HEK293 (cell line): ENCODE data around the gene ANKFN1.

ENCODE experiments used
- CTCF ChIA-PET: fragments of 350-600 bp; formaldehyde crosslinking; extraction: SDS; loops from one replicate; lab custom pipeline; 2021; ENCODE audit warnings: antibody characterized with exemption; lab: Yijun Ruan, JAX
- POLR2A ChIA-PET: fragments of 300-600 bp; formaldehyde crosslinking; extraction: SDS; loops from one replicate; lab custom pipeline; 2020; ENCODE audit warnings: antibody characterized with exemption, inconsistent platforms; lab: Yijun Ruan, JAX
- H3K27ac ChIP-seq: fragments of 200-500 bp; sonication (Bioruptor generic); 2 replicates; pipeline ENCODE4 v1.5.1; 2014; ENCODE audit warnings: low read depth, low read length, control low read depth, inconsistent platforms; ENCODE audit errors: extremely low read depth
- H3K36me3 ChIP-seq, 2 experiments: fragments of 200-500 bp in 1 of 2; sonication (Bioruptor generic) in 1 of 2; 1 replicate in 1 of 2; 2 replicates in 1 of 2; pipeline ENCODE4 v1.5.1; 2014 to 2017; ENCODE audit warnings: inconsistent platforms in 2 of 2, low read length in 2 of 2; ENCODE audit not compliant: control insufficient read depth in 2 of 2, insufficient read depth in 1 of 2
- H3K4me1 ChIP-seq: fragments of 200-500 bp; sonication (Bioruptor generic); 2 replicates; pipeline ENCODE4 v1.5.1; 2014; ENCODE audit warnings: mild to moderate bottlenecking, low read length, inconsistent platforms; ENCODE audit not compliant: control insufficient read depth, insufficient read depth
- H3K4me3 ChIP-seq: 2 replicates; pipeline ENCODE4 v1.5.1; 2011; ENCODE audit warnings: low read depth, mild to moderate bottlenecking, control low read depth, low read length, moderate library complexity
- H3K9me3 ChIP-seq: fragments of 200-500 bp; sonication (Bioruptor generic); 2 replicates; pipeline ENCODE4 v1.5.1; 2014; ENCODE audit warnings: low read depth, low read length, inconsistent platforms; ENCODE audit not compliant: control insufficient read depth, insufficient read depth
- KLF1 ChIP-seq: fragments of 450-650 bp; formaldehyde crosslinking; IDR thresholded peaks from 2 replicates; pipeline ENCODE4 v1.5.1; 2016; ENCODE audit warnings: missing biosample characterization, missing genetic modification characterization
- KLF16 ChIP-seq: fragments of 450-650 bp; formaldehyde crosslinking; IDR thresholded peaks from 2 replicates; pipeline ENCODE4 v1.5.1; 2017; ENCODE audit warnings: missing biosample characterization, missing genetic modification characterization
- SCRT1 ChIP-seq: fragments of 450-650 bp; formaldehyde crosslinking; IDR thresholded peaks from 2 replicates; pipeline ENCODE4 v1.5.1; 2016; ENCODE audit warnings: missing biosample characterization, missing genetic modification characterization, borderline replicate concordance
- ZBTB7A ChIP-seq: fragments of 450-650 bp; formaldehyde crosslinking; IDR thresholded peaks from 2 replicates; pipeline ENCODE4 v1.5.1; 2016; ENCODE audit warnings: low read depth, missing biosample characterization, missing genetic modification characterization
- ZFP69B ChIP-seq: fragments of 450-650 bp; formaldehyde crosslinking; IDR thresholded peaks from 2 replicates; pipeline ENCODE4 v1.5.1; 2016; ENCODE audit warnings: missing biosample characterization, missing genetic modification characterization
- ZNF184 ChIP-seq: fragments of 450-650 bp; IDR thresholded peaks from 2 replicates; pipeline ENCODE4 v1.5.1; 2018; ENCODE audit warnings: missing biosample characterization, mild to moderate bottlenecking, missing genetic modification characterization
- ZNF19 ChIP-seq: fragments of 450-650 bp; formaldehyde crosslinking; IDR thresholded peaks from 2 replicates; pipeline ENCODE4; 2016; ENCODE audit warnings: missing biosample characterization, missing genetic modification characterization, low read depth
- ZNF341 ChIP-seq: fragments of 450-650 bp; formaldehyde crosslinking; IDR thresholded peaks from 2 replicates; pipeline ENCODE4; 2016; ENCODE audit warnings: low read depth, missing biosample characterization, missing genetic modification characterization
- ZNF558 ChIP-seq: fragments of 450-650 bp; formaldehyde crosslinking; IDR thresholded peaks from 2 replicates; pipeline ENCODE4 v1.5.1; 2016; ENCODE audit warnings: missing biosample characterization, missing genetic modification characterization
- ZNF561 ChIP-seq: fragments of 450-650 bp; IDR thresholded peaks from 2 replicates; pipeline ENCODE4 v1.5.1; 2018; ENCODE audit warnings: missing biosample characterization, missing genetic modification characterization, borderline replicate concordance
- ZNF670 ChIP-seq: fragments of 450-650 bp; formaldehyde crosslinking; IDR thresholded peaks from 2 replicates; pipeline ENCODE4 v1.5.1; 2016; ENCODE audit warnings: missing biosample characterization, missing genetic modification characterization, low read depth
- ZNF776 ChIP-seq: fragments of 450-650 bp; formaldehyde crosslinking; IDR thresholded peaks from 2 replicates; pipeline ENCODE4 v1.5.0; 2017; ENCODE audit warnings: missing biosample characterization, missing genetic modification characterization, borderline replicate concordance
- ZSCAN23 ChIP-seq: fragments of 450-650 bp; formaldehyde crosslinking; IDR thresholded peaks from 2 replicates; pipeline ENCODE4 v1.5.1; 2016; ENCODE audit warnings: missing biosample characterization, missing genetic modification characterization
- ZSCAN30 ChIP-seq: fragments of 450-650 bp; IDR thresholded peaks from 2 replicates; pipeline ENCODE4 v1.5.1; 2018; ENCODE audit warnings: missing biosample characterization, mild to moderate bottlenecking, missing genetic modification characterization, moderate library complexity
- TF ChIP-seq, protein P1 (sequence below): fragments of 450-650 bp; formaldehyde crosslinking; IDR thresholded peaks from 2 replicates; pipeline ENCODE4 v1.5.1; 2016; ENCODE audit warnings: missing biosample characterization, missing genetic modification characterization
- TF ChIP-seq, protein P2 (sequence below): fragments of 450-650 bp; formaldehyde crosslinking; IDR thresholded peaks from 2 replicates; pipeline ENCODE4 v1.5.1; 2016; ENCODE audit warnings: missing biosample characterization, missing genetic modification characterization
- TF ChIP-seq, protein P3 (sequence below): fragments of 450-650 bp; formaldehyde crosslinking; IDR thresholded peaks from 2 replicates; pipeline ENCODE4 v1.5.1; 2017; ENCODE audit warnings: missing biosample characterization, mild to moderate bottlenecking, missing genetic modification characterization, moderate library complexity

ANKFN1 gene

DNA sequence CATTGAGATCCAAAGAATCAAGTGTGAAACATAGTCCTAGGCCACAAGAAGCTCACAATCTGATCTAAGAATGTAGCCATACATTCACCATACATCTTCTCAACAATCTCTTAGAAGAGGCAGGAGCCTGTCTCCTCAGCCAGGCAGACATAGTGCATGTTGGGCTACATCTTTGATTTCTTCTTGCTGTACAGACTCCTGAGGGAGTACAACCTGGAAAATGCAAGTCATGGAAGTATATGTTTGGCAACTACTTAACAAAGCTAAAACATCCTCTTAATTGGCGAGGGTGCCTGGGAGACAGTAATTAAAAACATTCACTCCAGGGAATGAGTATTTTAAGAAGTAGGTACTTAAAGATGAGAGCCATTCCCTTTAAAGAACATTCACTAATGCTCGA lies 361.0 kb downstream of the ANKFN1 start:
- no peak overlapping the region for H3K27ac ChIP-seq
- POLR2A ChIA-PET: interaction anchor here (0.9 kb wide), 1 partner anchor 14 kb away, joined by 3 read pairs; no protein-coding TSS in a partner anchor
- CTCF ChIA-PET: interaction anchor here (0.7 to 4.9 kb wide), 5 partner anchors 10 to 201 kb away, joined by 3 to 21 read pairs (median 5); no protein-coding TSS in a partner anchor
- H3K4me3 ChIP-seq: no peak overlapping the region
- no peak for TF ChIP-seq ZNF670 (tag by site-specific recombination)
- no peak for TF ChIP-seq ZNF561 (tag by site-specific recombination)
- TF ChIP-seq SCRT1 (tag by site-specific recombination): no peak
- TF ChIP-seq, protein P1, sequence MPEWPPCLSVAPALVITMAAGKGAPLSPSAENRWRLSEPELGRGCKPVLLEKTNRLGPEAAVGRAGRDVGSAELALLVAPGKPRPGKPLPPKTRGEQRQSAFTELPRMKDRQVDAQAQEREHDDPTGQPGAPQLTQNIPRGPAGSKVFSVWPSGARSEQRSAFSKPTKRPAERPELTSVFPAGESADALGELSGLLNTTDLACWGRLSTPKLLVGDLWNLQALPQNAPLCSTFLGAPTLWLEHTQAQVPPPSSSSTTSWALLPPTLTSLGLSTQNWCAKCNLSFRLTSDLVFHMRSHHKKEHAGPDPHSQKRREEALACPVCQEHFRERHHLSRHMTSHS: no peak
- no peak for TF ChIP-seq ZNF184 (tag by site-specific recombination)
- TF ChIP-seq ZNF776 (tag by site-specific recombination): no peak
- TF ChIP-seq ZFP69B (tag by site-specific recombination): no peak
- no peak for TF ChIP-seq ZSCAN30 (tag by site-specific recombination)
- TF ChIP-seq ZNF19 (tag by site-specific recombination): no peak
- TF ChIP-seq, protein P2, sequence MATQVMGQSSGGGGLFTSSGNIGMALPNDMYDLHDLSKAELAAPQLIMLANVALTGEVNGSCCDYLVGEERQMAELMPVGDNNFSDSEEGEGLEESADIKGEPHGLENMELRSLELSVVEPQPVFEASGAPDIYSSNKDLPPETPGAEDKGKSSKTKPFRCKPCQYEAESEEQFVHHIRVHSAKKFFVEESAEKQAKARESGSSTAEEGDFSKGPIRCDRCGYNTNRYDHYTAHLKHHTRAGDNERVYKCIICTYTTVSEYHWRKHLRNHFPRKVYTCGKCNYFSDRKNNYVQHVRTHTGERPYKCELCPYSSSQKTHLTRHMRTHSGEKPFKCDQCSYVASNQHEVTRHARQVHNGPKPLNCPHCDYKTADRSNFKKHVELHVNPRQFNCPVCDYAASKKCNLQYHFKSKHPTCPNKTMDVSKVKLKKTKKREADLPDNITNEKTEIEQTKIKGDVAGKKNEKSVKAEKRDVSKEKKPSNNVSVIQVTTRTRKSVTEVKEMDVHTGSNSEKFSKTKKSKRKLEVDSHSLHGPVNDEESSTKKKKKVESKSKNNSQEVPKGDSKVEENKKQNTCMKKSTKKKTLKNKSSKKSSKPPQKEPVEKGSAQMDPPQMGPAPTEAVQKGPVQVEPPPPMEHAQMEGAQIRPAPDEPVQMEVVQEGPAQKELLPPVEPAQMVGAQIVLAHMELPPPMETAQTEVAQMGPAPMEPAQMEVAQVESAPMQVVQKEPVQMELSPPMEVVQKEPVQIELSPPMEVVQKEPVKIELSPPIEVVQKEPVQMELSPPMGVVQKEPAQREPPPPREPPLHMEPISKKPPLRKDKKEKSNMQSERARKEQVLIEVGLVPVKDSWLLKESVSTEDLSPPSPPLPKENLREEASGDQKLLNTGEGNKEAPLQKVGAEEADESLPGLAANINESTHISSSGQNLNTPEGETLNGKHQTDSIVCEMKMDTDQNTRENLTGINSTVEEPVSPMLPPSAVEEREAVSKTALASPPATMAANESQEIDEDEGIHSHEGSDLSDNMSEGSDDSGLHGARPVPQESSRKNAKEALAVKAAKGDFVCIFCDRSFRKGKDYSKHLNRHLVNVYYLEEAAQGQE: no peak
- no peak for TF ChIP-seq ZNF558 (tag by site-specific recombination)
- no peak for TF ChIP-seq ZSCAN23 (tag by site-specific recombination)
- no peak for TF ChIP-seq ZBTB7A (tag by site-specific recombination)
- TF ChIP-seq, all 188 proteins: peak for 0
- no peaks in the 10 kb centered on the region for H3K4me1 ChIP-seq
- no peaks in the 10 kb centered on the region for H3K36me3 ChIP-seq
- no peaks in the 10 kb centered on the region for H3K9me3 ChIP-seq

DNA sequence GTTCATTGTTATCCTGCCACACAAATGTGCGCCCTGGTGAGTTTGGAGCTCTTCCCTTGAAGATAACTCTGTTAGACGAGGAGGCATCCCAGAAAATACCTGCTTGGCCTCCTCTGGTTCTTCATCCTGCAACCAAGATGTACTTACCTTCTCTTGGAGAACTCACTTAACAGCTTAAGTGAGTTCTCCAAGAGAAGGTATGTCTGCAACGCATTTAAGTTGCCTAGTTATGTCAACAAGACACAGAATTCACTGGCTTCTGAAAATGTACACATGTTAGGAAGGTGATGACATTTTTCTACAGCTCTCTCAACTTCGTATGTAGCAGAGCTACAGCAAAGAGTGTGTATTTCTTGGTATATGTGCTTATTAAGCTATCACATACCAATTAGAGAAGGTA lies 361.6 kb downstream of the ANKFN1 start:
- Histone ChIP-seq H3K4me3 (no peak overlapping the region), H3K36me3 (no peaks in the 10 kb centered on the region), H3K4me1 (no peaks in the 10 kb centered on the region), H3K9me3 (no peaks in the 10 kb centered on the region), H3K27ac (no peak overlapping the region)
- ChIA-PET CTCF (interaction anchor here (0.7 to 4.9 kb wide), 7 partner anchors 8 to 345 kb away, joined by 3 to 21 read pairs (median 3); no protein-coding TSS in a partner anchor), POLR2A (no interaction called here)
- TF ChIP-seq, protein P3, sequence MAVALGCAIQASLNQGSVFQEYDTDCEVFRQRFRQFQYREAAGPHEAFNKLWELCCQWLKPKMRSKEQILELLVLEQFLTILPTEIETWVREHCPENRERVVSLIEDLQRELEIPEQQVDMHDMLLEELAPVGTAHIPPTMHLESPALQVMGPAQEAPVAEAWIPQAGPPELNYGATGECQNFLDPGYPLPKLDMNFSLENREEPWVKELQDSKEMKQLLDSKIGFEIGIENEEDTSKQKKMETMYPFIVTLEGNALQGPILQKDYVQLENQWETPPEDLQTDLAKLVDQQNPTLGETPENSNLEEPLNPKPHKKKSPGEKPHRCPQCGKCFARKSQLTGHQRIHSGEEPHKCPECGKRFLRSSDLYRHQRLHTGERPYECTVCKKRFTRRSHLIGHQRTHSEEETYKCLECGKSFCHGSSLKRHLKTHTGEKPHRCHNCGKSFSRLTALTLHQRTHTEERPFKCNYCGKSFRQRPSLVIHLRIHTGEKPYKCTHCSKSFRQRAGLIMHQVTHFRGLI (tag by site-specific recombination): no peak
- TF ChIP-seq KLF16 (tag by site-specific recombination) (no peak), KLF1 (no peak), ZNF341 (tag by site-specific recombination) (no peak)
